IPS DF 6.9 (cell line): ENCODE data around the gene STAT5B.
"Not testable (repeated sequence)": the region's sequence is repeated elsewhere in the genome, so short reads cannot be mapped to it uniquely, and the experiment has no call there.

Experiments used
- DNase-seq: peaks from one replicate; pipeline ENCODE4 v3.0.0-alpha.2; 2013; ENCODE audit warnings: low read depth, low spot score
- H3K27ac ChIP-seq: one replicate; pipeline ENCODE4 v1.5.1; 2013; ENCODE audit warnings: low read length, control low read depth
- H3K27me3 ChIP-seq: 2 replicates; pipeline ENCODE4 v1.6.1; 2013; ENCODE audit warnings: mild to moderate bottlenecking, low read length; ENCODE audit not compliant: control insufficient read depth, insufficient read depth
- H3K36me3 ChIP-seq: 2 replicates; pipeline ENCODE4 v1.6.1; 2013; ENCODE audit warnings: low read length; ENCODE audit not compliant: control insufficient read depth, insufficient read depth
- H3K4me1 ChIP-seq: 2 replicates; pipeline ENCODE4 v1.6.1; 2013; ENCODE audit warnings: low read length; ENCODE audit not compliant: control insufficient read depth, insufficient read depth
- H3K4me3 ChIP-seq: 2 replicates; pipeline ENCODE4 v1.5.1; 2013; ENCODE audit warnings: mild to moderate bottlenecking, low read length
- H3K9me3 ChIP-seq: 2 replicates; pipeline ENCODE4 v1.6.1; 2013; ENCODE audit warnings: low read length, inconsistent platforms; ENCODE audit not compliant: control insufficient read depth, insufficient read depth
- WGBS: extraction: QIAGEN DNeasy Blood & Tissue Kit; methylation state at CpG from one replicate; pipeline ENCODE4 v1.1.7; 2013; ENCODE audit warnings: mixed read lengths, missing lambda C conversion rate; ENCODE audit not compliant: insufficient read length, insufficient coverage; 5-methylcytosine and 5-hydroxymethylcytosine counted together

STAT5B gene

DNA sequence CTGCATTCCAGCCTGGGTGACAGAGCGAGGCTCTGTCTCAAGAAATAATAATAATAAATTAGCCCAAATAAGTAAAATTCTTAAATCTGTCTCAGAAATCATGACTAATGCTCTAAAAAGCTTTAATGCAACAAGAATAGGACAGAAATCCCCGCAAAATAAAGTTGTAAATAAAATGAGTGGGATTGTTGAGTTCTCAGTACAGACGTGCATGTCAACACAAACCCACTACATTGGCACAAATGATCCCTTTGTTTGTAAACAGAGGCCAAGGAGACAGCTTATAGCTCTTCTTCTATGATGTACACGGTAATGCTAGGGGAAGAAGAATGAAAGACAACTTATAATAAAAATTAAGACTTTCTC is 6.0 kb downstream of the STAT5B start:
- no CpG with 5 or more reads among the region's 4 CpGs for WGBS
- no peaks in the 10 kb centered on the region for H3K27me3 ChIP-seq
- no peaks in the 10 kb centered on the region for H3K36me3 ChIP-seq
- no peak for DNase-seq
- H3K4me1 ChIP-seq, result no peaks in the 10 kb centered on the region
- H3K4me3 ChIP-seq, result no peak overlapping the region
- H3K9me3 ChIP-seq, result no peaks in the 10 kb centered on the region
- no peak overlapping the region for H3K27ac ChIP-seq

GRCh38 chr17:42268236-42268635 is 8.0 kb downstream of the STAT5B start:
- no CpG with 5 or more reads among the region's 5 CpGs for WGBS
- Histone ChIP-seq H3K27me3 (no peaks in the 10 kb centered on the region), H3K27ac (no peak overlapping the region)

GRCh38 chr17:42266918-42267766 is 9.0 kb downstream of the STAT5B start:
- Histone ChIP-seq H3K4me1 (no peaks in the 10 kb centered on the region), H3K27me3 (no peaks in the 10 kb centered on the region), H3K9me3 (no peaks in the 10 kb centered on the region), H3K4me3 (no peak overlapping the region), H3K27ac (no peak overlapping the region), H3K36me3 (no peaks in the 10 kb centered on the region)
- WGBS, result no CpG with 5 or more reads among the region's 9 CpGs
- DNase-seq, result no peak

More at GRCh38 chr17:42268236-42268635, 8.0 kb downstream of the STAT5B start:
- Histone ChIP-seq H3K9me3 (no peaks in the 10 kb centered on the region), H3K4me3 (no peak overlapping the region), H3K36me3 (no peaks in the 10 kb centered on the region), H3K4me1 (no peaks in the 10 kb centered on the region)
- no peak for DNase-seq

- no peak overlapping the region for H3K27ac ChIP-seq
- H3K27me3 ChIP-seq, result no peaks in the 10 kb centered on the region
- H3K4me1 ChIP-seq, result no peaks in the 10 kb centered on the region
- no peaks in the 10 kb centered on the region for H3K9me3 ChIP-seq
- H3K36me3 ChIP-seq, result no peaks in the 10 kb centered on the region
- H3K4me3 ChIP-seq, result no peak overlapping the region
- DNase-seq, result no peak
- no CpG with 5 or more reads among the region's 2 CpGs for WGBS
Observed at GRCh38 chr17:42266462-42266861, 9.7 kb downstream of the STAT5B start.

DNA sequence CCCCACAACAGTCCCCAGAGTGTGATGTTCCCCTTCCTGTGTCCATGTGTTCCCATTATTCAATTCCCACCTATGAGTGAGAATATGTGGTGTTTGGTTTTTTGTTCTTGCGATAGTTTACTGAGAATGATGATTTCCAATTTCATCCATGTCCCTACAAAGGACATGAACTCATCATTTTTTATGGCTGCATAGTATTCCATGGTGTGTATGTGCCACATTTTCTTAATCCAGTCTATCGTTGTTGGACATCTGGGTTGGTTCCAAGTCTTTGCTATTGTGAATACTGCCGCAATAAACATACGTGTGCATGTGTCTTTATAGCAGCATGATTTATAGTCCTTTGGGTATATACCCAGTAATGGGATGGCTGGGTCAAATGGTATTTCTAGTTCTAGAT is 11.8 kb downstream of the STAT5B start:
- not testable (repeated sequence) for H3K9me3 ChIP-seq, DNase-seq, H3K27me3 ChIP-seq, H3K4me3 ChIP-seq, H3K27ac ChIP-seq, H3K4me1 ChIP-seq, H3K36me3 ChIP-seq
- WGBS, result no CpG with 5 or more reads among the region's 4 CpGs

DNA sequence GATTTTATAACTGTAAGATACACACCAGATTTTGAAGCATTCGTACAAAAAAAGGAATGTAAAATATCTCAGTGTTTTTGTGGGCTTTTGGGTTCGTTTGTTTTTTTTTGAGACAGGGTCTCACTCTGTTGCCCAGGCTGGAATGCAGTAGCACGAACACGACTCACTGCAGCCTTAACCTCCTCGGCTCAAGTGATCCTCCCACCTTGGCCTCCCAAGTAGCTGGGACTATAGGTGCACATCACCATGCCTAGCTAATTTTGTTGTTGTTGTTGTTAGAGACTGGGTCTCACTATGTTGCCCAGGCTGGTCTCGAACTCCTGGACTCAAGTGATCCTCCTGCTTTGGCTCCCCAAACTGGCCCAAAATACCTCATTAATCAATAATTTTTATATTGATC is 15.9 kb downstream of the STAT5B start:
- no CpG with 5 or more reads among the region's 6 CpGs for WGBS
- no peak overlapping the region for H3K27ac ChIP-seq
- H3K27me3 ChIP-seq, result no peaks in the 10 kb centered on the region
- DNase-seq, result no peak
- H3K4me3 ChIP-seq, result no peak overlapping the region
- no peaks in the 10 kb centered on the region for H3K4me1 ChIP-seq
- no peaks in the 10 kb centered on the region for H3K36me3 ChIP-seq
- no peaks in the 10 kb centered on the region for H3K9me3 ChIP-seq

GRCh38 chr17:42255445-42255844 is 20.7 kb downstream of the STAT5B start:
- no CpG with 5 or more reads among the region's 8 CpGs for WGBS
- no peak overlapping the region for H3K27ac ChIP-seq
- H3K36me3 ChIP-seq, result no peaks in the 10 kb centered on the region
- H3K4me1 ChIP-seq, result no peaks in the 10 kb centered on the region
- no peaks in the 10 kb centered on the region for H3K9me3 ChIP-seq
- no peaks in the 10 kb centered on the region for H3K27me3 ChIP-seq
- no peak for DNase-seq
- no peak overlapping the region for H3K4me3 ChIP-seq

- Histone ChIP-seq H3K4me1 (no peaks in the 10 kb centered on the region), H3K36me3 (no peaks in the 10 kb centered on the region), H3K9me3 (no peaks in the 10 kb centered on the region), H3K27ac (no peak overlapping the region), H3K27me3 (no peaks in the 10 kb centered on the region), H3K4me3 (no peak overlapping the region)
- DNase-seq, result no peak
- WGBS, result no CpG with 5 or more reads among the region's 5 CpGs
Observed at GRCh38 chr17:42253578-42253977, 22.6 kb downstream of the STAT5B start.

DNA sequence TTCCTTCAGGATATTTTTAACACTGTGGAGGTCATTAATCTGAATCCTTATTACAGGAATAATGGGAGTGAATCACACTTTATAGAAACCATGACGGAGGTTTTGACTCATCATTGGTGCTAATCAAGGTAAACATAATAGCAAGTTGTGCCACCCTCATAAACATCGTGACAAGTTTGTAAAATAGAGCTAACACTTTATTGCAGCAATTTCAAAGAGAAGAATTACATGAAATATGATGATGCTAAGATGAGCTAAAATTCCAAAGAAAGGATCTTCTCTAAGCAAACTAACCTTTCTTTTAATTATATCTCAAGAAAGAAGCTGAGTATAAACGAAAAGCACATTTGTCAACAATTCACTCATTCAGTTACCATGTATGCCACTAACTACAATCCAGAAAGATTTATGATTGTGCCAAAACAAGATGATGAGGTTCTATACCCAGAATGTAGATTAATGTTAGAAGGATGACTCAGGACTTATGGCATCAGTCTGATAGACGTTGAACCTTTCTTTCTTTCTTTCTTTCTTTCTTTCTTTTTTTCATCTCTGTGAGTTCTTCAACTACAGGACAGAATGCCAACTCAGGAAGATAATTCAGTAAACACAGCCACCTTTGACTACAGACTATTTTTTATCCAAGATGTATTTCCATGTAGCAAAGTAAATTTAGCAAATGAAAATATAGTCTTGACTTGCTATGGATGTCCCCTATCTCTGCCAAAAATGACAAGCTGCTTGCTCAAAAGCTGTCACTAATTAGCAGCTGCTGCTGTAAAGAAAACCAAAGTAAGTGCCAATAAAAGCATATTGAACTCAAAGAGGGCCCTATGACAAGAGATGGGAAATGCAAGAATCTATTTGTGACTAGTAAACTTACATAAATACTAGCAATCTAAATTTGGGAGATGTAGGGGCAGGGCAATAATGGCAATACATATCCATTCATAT is 23.3 kb downstream of the STAT5B start:
- H3K4me3 ChIP-seq, result no peak overlapping the region
- H3K27me3 ChIP-seq, result no peaks in the 10 kb centered on the region
- H3K27ac ChIP-seq, result no peak overlapping the region
- no peaks in the 10 kb centered on the region for H3K4me1 ChIP-seq
- DNase-seq, result no peak
- no CpG with 5 or more reads among the region's 4 CpGs for WGBS
- no peaks in the 10 kb centered on the region for H3K9me3 ChIP-seq
- H3K36me3 ChIP-seq, result no peaks in the 10 kb centered on the region

DNA sequence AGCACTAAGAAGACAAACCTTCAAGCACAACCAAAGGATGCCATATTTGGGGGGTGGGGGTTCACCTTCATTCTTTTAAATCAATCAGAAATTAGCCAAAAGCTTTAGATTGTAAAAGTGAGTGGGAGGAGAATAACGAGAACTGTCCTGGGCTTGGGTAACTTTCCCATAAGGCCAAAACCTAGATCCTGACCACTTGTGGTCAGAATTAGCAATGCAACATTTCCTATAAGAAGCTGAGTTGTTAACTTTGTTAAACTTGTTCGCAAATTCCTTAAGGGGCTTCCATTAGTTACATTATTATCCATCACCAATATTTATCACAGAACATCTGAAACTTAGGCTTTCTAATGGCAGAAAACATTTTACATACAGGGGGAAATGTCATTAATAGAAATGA is 25.1 kb downstream of the STAT5B start:
- no CpG with 5 or more reads among the region's 2 CpGs for WGBS
- no peaks in the 10 kb centered on the region for H3K9me3 ChIP-seq
- no peak overlapping the region for H3K27ac ChIP-seq
- no peak for DNase-seq
- H3K27me3 ChIP-seq, result no peaks in the 10 kb centered on the region
- no peak overlapping the region for H3K4me3 ChIP-seq
- no peaks in the 10 kb centered on the region for H3K36me3 ChIP-seq
- no peaks in the 10 kb centered on the region for H3K4me1 ChIP-seq
